HL-60 (cell line): Measurements from ENCODE around the gene TLL1.

ENCODE experiments used
- CTCF ChIP-seq: IDR thresholded peaks from one replicate; pipeline ENCODE4 v1.5.1; 2011; ENCODE audit warnings: low read length, control low read depth, inconsistent platforms; ENCODE audit not compliant: insufficient read depth
- GABPA ChIP-seq: IDR thresholded peaks from 2 replicates; pipeline ENCODE4 v1.6.1; 2012; ENCODE audit warnings: low read depth
- POLR2AphosphoS5 ChIP-seq: IDR thresholded peaks from 2 replicates; pipeline ENCODE4 v1.6.1; 2012; ENCODE audit warnings: low read depth
- TF ChIP-seq, protein P1 (sequence below): IDR thresholded peaks from 2 replicates; pipeline ENCODE4 v1.6.1; 2012; ENCODE audit warnings: low read depth; ENCODE audit not compliant: insufficient replicate concordance

GRCh38 chr4:165905405-165906027 lies 32.5 kb downstream of the TLL1 start:
- TF ChIP-seq POLR2AphosphoS5 (no peak), CTCF (no peak), GABPA (no peak)
- TF ChIP-seq, protein P1, sequence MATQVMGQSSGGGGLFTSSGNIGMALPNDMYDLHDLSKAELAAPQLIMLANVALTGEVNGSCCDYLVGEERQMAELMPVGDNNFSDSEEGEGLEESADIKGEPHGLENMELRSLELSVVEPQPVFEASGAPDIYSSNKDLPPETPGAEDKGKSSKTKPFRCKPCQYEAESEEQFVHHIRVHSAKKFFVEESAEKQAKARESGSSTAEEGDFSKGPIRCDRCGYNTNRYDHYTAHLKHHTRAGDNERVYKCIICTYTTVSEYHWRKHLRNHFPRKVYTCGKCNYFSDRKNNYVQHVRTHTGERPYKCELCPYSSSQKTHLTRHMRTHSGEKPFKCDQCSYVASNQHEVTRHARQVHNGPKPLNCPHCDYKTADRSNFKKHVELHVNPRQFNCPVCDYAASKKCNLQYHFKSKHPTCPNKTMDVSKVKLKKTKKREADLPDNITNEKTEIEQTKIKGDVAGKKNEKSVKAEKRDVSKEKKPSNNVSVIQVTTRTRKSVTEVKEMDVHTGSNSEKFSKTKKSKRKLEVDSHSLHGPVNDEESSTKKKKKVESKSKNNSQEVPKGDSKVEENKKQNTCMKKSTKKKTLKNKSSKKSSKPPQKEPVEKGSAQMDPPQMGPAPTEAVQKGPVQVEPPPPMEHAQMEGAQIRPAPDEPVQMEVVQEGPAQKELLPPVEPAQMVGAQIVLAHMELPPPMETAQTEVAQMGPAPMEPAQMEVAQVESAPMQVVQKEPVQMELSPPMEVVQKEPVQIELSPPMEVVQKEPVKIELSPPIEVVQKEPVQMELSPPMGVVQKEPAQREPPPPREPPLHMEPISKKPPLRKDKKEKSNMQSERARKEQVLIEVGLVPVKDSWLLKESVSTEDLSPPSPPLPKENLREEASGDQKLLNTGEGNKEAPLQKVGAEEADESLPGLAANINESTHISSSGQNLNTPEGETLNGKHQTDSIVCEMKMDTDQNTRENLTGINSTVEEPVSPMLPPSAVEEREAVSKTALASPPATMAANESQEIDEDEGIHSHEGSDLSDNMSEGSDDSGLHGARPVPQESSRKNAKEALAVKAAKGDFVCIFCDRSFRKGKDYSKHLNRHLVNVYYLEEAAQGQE, result no peak
